T-helper 1 cell (primary cell): ENCODE measurements around the gene ACKR3.

Source experiments
- DNase-seq, 5 donors: peaks; one replicate each; pipeline ENCODE4 v3.0.0-alpha.2; 2012 to 2020
- total RNA-seq, 4 donors: gene quantifications; one replicate each; lab custom pipeline; 2026; lab: John Stamatoyannopoulos, UW

The ACKR3 gene
- 0.54 to 3.4 (median 1.5) reads per million in 4 donors for total RNA-seq

DNA sequence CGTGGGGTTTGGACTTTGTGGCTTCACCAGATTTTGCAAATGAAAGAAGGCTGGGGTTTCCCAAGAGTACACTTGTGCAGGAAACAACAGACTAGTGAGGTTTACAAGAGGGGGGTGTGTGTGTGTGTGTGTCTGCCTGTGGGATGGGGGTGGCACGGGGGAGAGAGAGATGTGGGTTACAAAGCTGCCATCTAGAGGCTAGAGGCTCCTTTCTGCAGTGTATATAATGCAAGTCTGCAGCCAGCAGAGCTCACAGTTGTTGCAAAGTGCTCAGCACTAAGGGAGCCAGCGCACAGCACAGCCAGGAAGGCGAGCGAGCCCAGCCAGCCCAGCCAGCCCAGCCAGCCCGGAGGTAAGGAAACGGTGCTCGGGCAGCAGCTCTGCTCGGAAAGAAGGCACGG, at the start of gene ACKR3:
TSS of gene ACKR3 (plus strand) at position 253 of the 401 bp plus-strand sequence. CDS start 10,641 bp downstream, outside the sequence.
- peak; percentile 45 to 83 (median 62) for DNase-seq

DNA sequence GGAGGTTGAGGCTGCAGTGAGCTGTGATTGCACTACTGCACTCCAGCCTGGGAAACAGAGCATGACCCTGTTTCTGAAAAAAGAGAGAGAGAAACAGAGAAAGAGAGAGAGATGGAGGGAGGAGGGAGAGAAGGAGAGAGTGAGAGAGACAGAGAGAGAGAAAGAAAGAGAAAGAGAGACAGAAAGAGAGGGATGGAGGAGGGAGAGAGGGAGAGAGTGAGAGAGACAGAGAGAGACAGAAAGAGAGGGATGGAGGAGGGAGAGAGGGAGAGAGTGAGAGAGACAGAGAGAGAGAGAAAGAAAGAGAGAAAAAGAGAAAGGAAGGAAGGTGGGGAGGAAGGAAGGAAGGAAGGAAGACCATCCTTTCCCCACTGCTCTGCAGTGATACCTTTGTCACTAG, 48.1 kb upstream of the ACKR3 start:
- DNase-seq = no peak

DNA sequence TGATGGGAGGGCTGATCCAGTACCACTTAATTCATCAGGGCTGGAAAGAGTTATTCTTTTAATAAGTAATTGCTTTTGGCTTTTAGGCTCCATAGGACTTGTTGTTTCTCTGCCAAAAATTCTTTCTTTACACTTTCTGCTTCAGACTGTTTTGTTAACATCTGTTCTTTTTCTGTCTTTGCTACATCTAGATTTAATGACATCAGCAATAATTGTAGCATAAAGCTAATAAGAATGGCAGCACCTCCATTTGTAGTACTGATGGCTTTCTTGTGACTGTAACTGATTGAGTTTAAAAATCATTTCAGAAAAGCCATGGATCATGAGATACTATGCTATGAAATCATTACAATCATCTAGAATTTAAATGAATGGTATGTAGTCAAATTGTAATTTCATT, 46.4 kb upstream of the ACKR3 start:
- DNase-seq = no peak

DNA sequence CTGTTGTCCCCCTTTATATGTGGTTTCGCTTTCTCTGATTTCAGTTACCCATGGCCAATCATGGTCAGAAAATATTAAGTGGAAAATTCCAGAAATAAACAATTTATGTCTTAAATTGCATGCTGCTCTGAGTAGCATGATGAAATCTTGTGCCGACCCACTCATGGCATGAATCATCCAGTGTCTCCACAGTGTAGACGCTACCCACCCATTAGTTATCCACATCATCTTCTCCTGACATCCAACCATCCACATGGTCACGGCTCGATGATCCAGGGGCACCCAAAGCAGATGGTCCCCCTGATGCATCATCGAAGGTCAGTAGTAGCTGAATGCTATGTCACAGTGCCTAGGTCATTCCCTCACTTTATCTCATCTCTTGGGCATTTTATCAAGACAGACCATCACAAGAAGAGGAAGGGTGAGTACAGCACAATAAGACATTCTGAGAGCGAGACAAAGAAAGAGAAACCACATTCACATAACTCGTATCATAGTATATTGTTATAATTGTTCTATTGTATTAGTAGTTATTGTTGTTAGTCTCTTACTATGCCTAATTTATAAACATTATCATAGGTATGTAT, 44.1 kb upstream of the ACKR3 start:
- DNase-seq = no peak

DNA sequence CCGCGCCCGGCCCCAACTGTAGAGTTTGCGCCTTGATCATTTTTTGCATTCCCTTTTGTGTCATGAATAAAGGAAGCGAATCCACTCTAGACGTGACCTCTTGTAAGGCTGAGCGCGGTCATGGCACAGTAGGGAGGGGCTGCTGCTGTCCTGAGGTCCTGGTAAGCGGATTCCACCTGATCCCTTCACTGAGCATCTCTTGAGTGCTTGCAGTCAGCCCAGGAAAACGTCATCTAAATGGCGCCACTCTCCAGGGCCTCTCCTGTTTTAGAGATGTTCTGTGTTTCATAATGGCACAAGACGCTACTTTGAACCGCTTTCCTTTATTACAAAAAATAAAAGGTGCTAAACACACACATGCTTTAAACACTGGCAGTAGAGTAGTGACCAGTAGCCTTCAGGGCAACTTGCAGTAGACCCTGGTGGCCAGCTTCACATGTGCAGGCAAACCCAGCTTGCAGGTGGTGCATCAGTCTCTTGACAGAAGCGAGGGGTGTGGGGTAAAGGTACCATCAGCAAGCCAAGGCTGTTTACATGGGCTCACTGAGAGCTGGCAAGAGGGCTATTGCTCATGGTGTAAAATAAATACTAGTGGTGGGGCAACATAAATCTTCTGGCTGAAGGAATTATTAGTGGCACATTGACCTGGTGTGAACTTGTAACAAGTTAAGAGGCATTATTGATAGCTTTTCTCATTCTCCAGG, 43.0 kb upstream of the ACKR3 start:
- DNase-seq = no peak

DNA sequence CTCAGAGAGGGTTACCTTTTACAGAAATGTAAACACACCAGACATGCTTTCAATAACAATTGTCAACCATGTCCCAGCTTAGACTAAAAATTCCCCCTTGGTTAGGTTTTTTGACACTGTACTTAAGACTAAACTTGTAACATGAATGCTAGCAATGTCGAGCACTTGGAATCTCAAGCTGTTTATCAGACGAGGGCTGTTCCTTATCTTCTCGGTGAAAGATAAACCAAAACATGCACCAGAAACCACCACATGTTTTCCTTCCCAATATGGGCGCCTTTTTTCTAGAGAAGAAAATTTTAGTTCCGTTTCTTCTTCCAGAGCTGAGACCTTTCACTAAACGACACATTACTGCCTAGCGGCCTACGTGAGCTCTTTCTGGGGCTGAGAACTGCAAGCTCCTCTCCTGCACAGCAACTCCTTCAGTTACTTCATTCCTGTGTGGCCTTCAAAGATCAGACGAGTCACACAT, 42.4 kb upstream of the ACKR3 start:
- DNase-seq = no peak

DNA sequence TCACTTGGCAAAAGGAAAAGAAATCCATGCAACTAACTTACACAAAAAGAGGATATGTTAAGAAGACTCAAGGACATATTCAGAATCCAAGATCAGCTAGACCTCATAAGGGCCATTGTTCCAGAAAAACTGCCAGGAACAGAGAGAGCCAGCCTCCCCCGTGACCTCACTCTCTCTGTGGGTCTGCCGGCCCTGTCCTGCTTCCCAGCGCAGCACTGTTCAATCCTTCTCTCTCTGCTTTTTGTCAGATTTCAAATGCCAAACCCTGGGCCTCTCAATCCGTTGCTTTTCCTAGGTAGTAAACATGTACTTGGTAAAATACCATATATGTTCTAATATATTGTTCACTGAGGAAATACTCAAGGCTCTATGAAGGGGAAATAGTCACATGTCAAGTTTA, 40.0 kb upstream of the ACKR3 start:
- DNase-seq = no peak

DNA sequence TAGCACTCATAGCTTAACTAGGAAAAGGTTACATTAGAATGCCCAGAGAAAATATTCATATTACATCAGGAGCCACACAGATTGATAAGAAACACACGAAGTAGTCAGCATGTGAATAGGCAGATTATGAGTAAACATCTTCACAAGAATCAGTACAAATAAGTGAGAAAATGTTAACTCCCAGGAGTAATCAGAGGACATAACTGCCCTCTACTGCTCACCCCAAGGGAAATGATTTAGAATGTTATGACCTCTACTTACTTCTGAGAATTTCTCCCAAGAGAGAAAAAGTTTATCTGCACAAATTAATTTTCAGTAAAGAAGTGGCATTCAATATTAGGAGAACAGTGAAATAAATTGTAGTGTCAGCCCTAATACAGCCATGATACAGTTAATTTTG, 39.1 kb upstream of the ACKR3 start:
- no peak for DNase-seq

DNA sequence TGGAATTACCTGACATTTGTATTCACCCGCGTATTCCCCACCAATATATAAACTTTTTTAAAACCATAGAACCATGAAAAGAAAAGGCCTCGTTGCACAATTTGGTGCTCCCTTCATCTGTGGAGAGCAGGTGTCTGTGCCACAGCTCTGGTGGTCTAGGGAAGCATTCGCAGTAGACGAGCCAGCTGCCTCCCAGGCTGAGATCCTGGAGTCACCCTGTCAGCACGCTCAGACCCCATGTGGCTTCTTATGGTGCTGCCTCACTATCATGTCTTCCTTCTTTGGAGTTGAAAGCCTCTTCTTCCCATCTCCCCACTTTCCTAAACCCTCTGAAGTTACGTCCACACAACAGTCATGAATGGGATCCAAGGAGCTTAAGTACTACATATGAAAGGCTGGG, 38.4 kb upstream of the ACKR3 start:
- DNase-seq = no peak

DNA sequence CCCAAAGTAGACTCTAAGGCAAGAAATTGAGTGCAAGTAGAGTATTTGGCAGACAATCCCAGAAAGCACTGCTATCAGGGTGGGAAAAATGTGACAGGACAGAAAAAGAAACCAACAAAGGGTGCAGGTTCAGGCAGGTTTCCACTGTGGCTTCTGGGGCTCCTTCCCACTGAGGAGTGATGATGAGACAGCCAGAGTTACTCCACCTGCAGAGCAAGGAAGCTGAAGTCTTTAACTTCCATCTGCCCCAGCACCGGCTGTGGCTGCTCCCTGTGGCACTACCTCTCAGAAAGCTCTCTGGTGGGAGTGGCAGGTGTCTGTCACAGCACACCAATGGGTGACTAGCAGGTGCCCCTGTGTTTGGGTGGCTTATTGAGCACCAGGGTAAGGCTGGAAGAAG, 37.6 kb upstream of the ACKR3 start:
- no peak for DNase-seq

DNA sequence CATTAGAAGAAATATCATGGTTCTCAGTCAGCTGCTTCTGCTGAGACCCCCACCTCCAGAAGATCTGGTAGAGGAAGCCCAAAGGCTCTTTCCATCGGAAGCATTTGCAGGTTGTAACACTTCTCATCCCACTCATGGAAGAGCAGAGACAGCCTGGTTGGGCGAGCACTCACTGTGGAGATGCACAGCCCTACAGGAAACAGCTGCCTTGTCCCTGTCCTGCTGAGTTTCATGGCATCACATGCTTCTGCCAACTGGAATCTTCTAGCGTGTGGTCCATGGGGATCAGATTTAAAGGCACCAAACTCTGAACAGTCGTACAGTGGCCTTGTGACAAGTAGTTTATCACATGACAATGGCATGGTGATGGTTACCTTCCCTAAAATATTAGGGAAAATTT, 36.3 kb upstream of the ACKR3 start:
- no peak for DNase-seq

DNA sequence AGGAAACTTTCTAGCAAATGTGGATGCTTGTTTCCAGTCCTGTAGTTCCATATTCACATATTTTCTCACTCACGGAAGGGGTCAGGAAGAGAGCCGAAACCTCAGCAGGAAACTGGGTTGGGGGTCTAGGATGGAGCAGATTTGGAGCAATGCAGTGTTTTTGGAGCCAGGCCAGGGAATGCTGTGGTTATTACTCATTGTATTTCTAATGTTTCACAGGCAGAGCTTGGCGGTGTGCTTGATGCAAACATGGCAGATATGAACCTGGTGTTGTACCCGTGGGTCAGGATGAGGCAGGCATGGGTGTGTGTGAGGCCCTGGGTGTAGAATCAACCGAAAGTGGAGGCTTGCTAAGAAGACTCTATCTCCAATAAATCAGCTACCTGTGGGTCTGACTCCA, 34.6 kb upstream of the ACKR3 start:
- no peak for DNase-seq

DNA sequence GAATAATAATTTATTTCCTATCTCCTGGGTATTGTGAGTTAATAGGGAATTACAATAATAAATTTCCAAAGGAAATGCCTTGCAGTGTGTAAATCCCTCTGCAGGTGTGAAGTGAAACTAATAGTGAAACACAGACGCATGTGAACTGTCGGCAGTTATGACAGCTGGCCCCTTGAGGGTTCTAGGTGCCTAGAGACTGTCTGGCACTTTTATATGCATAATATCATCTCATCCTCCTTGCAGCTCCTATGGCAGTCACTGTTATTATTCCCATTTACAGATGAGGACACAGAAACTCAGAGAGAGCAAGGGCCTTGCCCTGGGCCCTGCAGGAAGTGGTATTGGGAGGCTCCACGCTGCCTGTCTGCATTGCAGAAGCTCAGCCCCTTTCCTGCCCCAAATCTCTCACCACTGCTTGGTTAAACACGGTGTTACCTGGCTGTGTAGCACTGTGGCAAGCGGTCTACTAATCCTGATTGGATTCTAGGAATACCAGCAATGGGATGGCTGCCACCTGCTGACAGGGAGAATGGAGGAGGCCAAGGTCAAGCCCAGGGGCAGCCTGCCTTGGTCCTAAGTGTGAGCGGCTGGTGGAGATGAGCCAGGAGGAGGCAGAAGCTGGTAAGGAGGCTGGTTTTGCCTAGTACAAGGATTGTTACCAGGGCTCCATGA, 32.8 kb upstream of the ACKR3 start:
- DNase-seq = peak in 4 of 5 donors; percentile 25 to 73 (median 38)

DNA sequence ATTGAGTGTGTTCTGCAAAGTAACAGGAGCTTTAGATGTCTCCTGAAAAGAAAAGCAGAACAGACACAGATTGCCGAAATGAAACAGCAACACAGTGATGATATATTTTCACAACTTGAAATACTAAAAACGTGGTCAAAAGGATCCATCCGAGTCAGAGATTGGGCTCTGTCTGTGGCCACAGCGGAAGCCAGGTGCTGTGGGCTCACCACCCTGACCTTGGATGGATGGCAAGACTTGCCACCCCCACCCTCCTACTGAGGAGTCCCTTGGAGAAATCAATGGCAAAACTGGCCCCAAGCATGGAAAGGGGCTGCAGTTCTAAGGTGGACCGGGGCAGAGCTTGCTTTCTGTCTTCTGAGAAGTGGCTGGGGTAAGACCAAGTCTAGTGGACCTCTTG, 31.4 kb upstream of the ACKR3 start:
- DNase-seq = peak in 1 of 5 donors; percentile 26

DNA sequence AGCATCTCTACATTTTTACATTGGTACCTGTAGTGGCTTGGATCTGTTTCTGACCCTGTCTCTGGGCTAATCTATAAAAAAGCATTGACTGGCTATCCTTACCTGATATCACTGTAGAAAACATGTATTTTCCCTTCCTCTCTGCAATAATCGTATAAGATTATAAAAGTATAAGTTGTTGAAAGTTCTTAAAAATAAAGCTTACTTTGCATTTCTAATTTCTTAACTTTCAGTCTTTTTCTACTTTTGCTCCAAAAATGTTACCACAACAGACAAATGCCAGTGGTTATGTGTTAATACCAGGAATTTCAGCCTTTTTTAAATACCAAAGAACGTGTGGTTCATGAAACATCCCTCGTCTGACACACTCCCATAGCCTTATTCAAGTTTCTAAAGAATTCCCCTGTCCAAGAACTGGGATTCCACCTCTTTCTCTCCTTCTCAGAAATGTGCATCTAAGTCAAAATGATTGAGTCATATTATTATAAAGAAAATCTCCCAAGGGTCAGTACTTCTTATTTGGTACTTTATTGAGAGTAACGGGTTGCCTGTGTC, 28.5 kb upstream of the ACKR3 start:
- no peak for DNase-seq

DNA sequence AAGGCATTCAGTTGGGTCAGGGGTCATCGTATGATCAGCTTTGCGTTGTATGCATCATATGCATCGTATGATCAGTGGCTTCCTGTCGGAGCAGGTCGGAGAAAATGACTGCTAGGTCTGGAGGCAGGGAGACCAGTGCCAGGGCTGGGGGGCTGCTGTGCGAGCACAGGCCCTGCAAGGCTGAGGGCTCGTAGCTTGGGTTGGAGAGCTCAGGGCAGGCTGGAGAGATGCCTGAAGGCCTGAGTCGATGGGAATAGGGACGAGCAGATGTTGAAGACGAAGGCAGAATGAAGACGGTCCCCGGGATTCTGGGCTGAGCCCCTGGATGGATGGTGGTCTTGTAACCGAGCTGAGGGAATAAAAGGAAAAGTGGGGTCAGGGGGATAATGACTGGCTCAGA, 25.3 kb upstream of the ACKR3 start:
- no peak for DNase-seq

DNA sequence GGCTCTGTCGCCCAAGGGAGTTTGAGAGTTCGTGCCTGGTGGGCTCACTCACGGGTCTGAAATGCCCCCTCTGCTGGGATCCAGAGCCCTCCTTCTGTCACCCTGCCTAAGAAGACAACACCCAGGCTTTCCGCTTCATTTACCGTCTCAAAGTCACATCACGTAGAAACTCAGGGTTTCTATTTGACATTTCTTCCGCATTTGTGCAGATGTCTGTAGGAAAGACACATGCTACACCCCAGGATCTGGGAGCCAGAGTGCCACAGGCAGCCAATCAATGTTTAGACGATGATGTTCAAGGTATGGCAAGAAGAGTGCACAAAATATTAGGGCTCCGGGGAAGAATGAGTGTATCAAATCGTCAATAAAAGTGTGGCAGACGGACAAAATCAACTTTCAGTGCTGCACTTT, 24.4 kb upstream of the ACKR3 start:
- DNase-seq = no peak

DNA sequence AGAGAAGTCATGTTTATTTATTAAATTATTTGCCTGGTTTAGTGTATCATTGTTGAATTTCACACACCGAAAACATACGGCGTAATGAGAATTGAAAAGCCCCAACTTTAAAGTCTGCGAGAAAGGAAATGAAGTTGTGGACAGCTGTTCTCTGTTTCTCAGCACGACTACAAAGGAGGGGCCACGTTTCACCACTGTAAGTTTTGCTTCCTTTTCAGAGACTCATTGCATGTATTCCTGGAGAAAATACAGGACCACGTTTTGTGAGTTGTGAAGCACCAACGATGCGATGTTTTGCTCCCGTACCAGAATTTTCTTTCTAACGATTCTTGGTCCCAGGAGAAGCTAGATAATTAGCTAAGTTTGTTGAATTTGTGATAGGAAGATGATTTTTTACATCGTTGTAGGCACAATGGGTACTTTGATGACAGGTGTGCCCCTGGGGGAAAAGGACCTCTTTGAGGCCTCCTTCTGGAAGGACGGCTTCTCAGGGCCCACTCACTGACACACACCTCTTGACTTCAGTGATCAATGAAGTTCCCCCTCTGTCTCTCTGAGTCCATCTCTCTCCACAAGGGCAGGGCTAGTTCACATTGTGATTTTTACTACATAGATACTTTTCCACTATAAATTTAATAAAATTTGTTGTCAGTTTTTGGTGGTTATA, 23.7 kb upstream of the ACKR3 start:
- DNase-seq = peak in 1 of 5 donors; percentile 68

DNA sequence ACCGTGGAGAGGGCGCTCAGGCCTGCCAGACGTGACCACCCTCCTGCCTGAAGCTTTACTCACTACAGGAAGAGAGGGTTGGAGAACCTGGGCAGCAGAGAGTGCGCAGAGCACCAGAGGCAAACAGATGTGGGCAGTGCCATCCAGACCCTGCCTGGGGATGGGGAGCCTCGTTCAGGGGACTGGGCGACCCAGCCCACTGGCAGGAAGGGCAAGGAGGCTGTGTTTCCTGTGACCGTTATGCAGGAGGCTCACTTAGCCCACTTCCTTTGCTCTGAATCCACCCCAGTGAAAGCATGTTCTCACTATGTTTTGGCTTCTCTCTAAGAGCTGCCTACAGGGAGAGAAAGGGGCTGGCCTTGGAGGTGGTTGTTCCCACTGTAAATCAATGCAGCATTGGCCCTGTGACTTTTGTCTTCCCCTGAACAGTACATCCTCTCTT, 23.0 kb upstream of the ACKR3 start:
- peak in 1 of 5 donors; percentile 88 for DNase-seq

DNA sequence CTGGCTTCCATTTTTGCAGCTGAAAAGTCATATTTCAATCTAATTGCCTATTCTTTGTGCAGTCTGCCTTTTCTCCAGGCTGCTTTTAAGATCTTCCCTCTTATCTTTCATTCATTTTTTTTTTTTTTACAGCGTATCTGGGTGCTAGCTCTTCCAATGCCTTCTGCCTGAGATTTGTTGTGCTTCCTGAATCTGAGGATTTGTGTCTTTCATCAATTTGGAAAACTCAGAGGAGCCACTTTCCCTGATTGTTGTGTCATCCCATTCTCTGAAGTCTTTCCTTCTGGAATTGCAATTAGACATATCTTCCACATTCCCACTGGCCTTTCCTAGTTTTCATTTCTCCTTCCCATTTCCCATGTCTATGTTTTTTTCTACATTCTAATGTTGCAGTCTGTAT, 21.9 kb upstream of the ACKR3 start:
- no peak for DNase-seq

DNA sequence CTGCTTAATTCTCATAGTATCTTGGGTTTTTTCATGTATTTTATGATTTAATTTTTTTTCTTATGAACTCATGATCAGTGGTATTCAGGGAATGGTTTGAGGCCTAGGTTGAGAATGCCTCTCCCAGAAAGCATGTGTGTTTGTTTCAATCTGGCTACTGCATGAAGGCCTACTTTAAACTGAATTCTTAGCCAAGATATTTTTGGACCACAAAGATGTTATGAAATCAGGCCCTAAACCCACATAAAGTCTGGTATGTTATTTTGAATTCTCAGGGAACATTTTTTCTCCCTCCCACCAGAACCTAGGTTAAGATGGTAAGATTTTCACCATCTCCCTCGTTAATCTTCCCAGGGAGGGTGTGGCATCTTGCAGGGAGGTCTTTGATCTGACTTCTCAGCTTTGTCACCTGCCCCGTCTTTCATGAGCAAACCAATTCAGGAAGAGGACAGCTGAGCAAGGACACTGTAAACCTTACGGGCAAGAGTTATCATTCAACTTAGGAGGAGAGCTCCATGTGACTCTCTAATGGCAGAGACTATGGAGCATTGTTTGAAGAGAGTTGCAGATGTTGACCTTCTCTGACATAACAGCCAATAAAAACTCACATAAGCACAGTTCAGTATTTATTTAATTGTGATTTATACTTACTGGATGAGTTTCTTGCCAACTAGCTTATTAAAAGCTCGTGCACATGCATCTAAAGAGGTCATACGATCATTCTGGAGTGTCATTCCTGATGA, 21.3 kb upstream of the ACKR3 start:
- no peak for DNase-seq

DNA sequence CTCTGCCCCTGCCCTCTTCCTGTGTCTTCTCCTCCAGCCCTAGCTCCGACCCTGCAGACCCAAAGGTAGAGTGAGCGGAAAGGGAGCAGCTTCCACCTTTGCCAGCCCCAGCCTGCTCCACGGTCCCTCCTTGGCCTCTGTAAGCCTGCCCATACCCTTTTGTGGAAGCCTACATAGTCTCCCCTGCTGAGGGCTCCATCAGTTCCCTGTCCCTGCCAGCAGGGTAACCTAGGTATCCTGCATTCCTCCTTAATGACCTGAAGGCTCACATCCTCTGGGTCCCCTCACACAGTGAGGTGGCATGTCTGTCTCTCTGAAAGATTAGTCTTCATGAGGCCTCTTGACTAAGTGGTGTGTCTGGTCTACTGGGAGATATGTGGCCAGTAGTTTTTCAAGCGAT, 20.5 kb upstream of the ACKR3 start:
- no peak for DNase-seq
